ENCODE data around the gene CPA2.

The CPA2 gene

DNA sequence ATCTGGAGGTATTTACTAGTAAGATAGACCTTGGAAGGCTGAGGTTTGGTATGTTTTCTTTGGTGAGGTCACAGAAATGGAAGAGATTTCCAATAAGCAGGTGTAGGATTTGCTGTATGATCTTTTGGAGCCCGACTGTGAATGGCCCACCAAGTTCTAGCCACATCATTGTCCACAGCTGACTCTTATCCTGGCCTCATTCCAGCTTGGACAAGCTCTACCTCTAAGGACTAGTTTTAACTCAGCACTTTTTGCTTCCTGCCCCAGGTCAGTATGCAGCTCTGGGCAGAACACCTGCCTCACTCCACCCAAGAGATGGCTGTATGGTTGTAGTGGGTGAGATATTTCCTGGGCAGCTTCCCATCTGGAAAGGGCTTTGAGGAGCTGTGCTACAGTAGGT lies 20.2 kb downstream of the CPA2 start:
- no peak for DNase-seq

DNA sequence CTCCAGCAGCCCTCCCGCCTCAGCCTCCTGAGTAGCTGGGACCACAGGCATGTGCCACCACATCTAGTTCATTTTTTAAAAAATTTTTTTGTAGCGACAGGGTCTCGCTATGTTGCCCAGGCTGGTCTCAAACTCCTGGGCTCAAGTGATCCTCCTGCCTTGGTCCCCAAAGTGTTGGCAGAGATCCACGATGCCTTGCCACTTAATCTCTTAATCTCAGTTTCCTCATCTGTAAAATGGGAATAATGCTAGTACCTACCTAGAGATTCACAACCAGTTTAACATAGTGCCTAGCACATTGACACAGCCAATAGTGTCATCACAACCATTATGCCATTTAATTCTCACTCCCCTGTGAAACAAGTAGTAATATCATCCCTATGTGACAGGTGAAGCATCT lies 21.5 kb downstream of the CPA2 start:
- no peak for DNase-seq

- DNase-seq = no peak
These were observed 22.2 kb downstream of the CPA2 start for GRCh38 chr7:130288829-130289228.

- no peak for DNase-seq
These were observed 22.8 kb downstream of the CPA2 start for GRCh38 chr7:130289478-130289877.

GRCh38 chr7:130290745-130291144 lies 24.1 kb downstream of the CPA2 start:
- DNase-seq = no peak

- DNase-seq = no peak
These were observed 26.1 kb downstream of the CPA2 start, which contains the start of gene CPA4 for GRCh38 chr7:130292682-130293257. TSS of gene CPA4 (plus strand) at chr7:130293161. CDS start at chr7:130293181, 20 bp downstream.

- DNase-seq = no peak
These were observed 26.9 kb downstream of the CPA2 start for GRCh38 chr7:130293521-130293920.

DNA sequence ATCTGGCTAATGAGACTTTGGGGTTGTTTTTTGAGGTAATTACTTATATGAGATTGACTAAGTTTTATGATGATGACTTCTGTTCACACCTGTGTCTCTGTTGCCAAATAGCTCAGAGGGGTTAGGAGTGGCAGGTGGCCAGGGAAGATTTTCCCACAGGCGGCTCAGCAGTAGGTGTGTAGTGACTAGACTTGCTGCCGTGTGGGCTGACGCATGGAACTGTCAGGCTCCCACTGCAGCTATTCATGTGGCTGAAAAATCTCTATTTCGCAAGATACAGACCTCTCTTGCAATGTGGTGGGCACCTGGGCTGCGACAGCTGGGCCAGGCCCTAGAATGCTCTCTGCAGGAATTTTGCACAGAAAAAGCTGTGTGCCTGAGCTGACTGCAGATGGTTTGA lies 27.7 kb downstream of the CPA2 start:
- no peak for DNase-seq

DNA sequence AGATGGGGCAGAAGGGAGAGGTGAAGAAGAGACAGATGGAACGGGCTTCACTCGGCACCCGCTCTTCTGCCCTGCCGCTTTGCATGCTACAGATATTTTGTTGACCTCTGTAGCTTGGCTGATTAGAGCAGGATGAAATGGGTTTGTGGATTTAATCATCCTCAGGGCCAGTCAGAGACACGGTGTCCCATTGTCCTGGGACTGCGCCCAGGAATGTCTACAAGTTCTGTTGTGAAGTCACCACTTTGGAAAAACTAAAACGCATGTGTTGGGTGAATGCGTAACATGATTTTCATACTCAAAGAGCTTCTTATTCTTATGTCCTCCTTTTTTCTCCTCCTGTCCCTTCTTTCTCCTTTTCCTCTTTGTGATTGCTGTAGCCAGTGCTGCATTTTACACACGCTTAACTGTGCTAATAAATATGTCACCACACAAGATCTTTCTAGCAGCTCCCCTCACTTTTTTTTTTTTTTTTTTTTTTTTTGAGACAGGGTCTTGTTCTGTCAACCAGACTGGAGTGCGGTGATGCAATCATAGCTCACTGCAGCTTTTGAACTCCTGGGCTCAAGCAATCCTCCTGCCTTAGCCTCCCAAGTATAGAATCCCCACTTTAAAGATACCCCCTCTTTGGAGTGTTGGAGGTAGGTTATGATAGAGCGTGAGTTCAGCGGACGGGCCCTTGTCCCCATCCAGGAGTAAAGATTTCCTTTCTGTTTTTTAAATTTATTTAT lies 29.7 kb downstream of the CPA2 start:
- no peak for DNase-seq

GRCh38 chr7:130297628-130298543 lies 31.2 kb downstream of the CPA2 start:
- no peak for DNase-seq

DNA sequence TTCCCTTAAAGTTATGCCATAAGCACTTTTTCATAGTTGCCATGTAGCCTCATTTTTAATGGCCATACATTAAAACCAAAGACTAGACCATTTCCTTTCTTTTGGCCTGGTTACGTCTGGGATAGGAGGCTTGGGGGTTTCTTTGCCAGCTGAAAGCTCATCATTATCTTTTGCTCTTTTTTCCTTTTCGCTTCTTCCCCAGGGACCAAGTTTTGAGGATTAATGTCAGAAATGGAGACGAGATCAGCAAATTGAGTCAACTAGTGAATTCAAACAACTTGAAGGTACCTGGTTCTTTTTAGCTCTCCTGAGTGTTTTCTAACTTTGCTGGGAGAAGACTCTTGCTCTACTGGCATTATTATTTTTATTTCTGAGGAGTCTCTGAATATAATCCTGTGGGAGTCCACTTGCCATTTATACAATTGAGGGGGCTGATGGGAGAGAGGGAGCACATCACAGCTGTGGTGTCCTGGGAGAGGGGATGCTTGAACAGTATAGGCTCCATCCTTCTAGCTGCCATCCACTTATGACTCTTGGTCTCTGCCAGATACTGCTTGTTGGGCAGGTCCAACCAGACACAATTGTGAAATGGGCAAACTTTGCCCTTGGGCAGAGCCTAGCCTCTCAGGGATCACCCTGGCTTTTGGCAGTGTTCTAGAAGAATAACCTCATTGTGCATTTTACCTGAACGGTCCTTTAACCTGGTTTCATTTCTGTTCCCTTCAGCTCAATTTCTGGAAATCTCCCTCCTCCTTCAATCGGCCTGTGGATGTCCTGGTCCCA lies 32.1 kb downstream of the CPA2 start:
- no peak for DNase-seq

GRCh38 chr7:130299866-130300265 lies 33.2 kb downstream of the CPA2 start:
- DNase-seq = no peak

DNA sequence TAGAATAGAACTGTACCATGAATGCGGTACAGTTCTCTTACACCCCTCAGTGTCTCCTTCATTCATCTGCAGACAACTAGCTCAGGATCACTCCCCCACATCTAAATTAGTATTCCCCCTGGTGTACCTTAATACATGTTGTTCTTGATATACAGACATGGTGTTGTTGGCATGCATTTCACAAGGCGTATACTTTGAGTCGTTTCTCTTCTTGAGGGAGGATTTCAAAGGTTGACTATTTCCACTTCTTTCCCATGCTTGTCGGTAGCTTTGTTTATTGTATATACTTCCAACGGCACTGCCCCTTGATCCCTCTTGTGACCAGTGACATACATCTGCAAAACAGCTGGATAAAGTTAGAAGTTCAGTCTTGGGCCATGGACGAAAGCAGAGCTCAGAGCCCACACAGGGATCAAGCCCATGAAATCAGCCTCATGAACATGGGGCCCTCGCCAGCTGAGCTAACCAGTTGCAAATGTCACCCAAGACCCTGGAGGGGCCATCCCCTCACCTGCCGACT lies 34.9 kb downstream of the CPA2 start:
- DNase-seq = no peak

GRCh38 chr7:130302649-130303048 lies 36.0 kb downstream of the CPA2 start:
- DNase-seq = no peak

DNA sequence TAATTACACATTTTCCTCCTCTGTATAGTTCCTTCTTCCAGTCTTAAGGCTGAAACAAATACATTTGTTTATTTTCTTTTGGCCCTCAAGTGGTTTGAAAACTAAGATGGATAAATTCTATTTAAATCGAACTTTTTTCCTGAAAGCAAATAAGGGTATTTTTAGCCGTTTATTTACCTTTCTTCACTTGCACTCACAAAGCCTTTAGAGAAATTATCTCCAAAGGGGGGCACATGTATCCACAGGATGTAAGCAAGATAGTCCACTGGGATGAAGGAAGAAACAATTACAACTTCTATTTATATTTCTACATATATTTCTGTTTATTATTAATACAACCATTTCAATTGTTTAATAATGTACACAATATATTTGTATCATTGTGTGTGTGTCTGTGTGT lies 36.5 kb downstream of the CPA2 start:
- no peak for DNase-seq

GRCh38 chr7:130303551-130303950 lies 36.9 kb downstream of the CPA2 start:
- DNase-seq = no peak

DNA sequence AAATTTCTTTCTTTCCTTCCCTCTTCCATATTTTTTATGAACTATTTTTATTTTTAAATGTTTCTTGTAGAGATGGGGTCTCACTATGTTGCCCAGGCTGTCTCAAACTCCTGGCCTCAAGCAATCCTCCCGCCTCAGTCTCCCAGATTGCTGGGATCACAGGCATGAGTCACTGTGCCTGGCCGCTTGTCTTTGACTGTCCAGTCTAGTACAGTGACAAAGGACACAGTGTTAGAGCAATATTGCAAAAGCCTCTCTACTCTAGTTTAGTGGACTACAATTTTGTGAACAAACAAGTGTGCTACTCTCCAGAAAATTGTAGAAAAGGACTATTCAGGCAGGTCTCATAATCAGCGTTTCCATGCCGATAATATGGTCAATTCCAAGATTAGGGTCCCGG lies 37.3 kb downstream of the CPA2 start:
- no peak for DNase-seq

- DNase-seq = no peak
These were observed 38.2 kb downstream of the CPA2 start for GRCh38 chr7:130304878-130305277.

GRCh38 chr7:130305433-130306042 lies 38.9 kb downstream of the CPA2 start:
- DNase-seq = no peak

- DNase-seq = no peak
These were observed 43.3 kb downstream of the CPA2 start for GRCh38 chr7:130309986-130310385.

DNA sequence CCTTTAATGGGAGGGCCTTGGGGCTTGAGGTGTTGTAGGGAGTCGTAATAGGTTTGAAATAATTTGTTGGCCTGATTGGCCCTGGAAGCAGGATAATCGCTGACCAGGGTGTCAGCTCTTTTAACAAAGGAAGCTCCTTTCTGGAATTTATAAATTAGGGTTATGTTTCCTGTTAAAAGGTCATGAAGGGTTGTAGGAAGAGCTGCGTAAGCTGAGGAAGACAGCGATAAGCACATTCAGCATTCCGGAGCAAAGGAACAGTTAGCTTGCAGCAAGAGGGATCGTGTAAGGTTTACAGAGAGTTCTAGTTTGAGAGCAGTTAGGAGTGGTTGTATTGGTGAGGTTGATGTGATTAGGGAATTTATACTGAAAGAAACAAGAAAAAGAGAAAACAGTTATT lies 47.6 kb downstream of the CPA2 start:
- no peak for DNase-seq

- DNase-seq = no peak
These were observed 52.9 kb downstream of the CPA2 start for GRCh38 chr7:130319541-130319940.

Measured in CD4-positive, alpha-beta T cell treated with Interleukin-4 for 1 hour (primary cell).